HG03280 (cell line): ENCODE results near the gene ZNF664.
A peak's percentile ranks its signal among the peaks of the same experiment; 100 is the strongest.

ENCODE experiments used
- ATAC-seq: cut with Tn5 transposase; IDR thresholded peaks from one replicate; pipeline ENCODE4 v1.9.1; 2021; ENCODE audit warnings: mild to moderate bottlenecking, moderate library complexity; ENCODE audit not compliant: unreplicated experiment

Gene ZNF664

DNA sequence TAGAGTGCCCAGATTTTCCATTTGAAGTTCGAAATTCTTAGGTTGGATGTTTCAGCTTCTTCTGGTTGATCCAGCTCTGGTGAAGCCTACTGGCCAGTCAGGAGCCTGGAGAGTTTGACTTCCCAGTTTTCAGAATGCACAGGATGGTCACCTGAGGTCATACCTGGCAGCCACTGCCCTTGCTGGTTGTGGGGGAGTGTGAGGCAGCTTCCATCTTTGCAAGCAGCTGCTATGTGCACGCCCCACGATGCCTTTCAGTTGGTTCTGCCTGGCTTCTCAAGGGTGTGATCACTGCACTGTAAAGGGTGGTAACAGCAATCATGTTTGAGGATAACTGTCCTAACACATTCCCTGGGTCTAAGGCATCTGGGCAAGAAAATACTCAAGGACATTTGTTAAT, 15.8 kb upstream of the ZNF664 start:
- no peak for ATAC-seq

DNA sequence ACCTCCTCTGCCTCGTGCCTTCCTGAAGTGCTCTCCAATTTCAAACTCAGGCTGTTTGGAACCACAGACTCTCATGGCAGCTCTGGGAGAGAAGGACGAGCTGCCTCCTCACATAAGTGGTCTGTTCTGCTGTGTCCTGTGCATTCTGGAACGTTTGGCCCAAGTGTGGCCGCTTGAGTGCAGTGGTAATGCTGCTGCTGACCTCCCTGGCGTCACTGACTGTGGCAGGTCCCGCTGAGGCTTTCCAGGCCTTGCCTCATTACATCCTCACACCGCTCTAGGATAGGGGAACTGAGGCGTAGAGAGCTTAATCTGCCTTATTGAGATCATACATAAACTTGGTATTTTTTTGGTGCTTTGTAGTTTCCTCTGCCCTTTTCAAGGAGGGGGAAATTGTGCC, 14.6 kb upstream of the ZNF664 start:
- no peak for ATAC-seq

DNA sequence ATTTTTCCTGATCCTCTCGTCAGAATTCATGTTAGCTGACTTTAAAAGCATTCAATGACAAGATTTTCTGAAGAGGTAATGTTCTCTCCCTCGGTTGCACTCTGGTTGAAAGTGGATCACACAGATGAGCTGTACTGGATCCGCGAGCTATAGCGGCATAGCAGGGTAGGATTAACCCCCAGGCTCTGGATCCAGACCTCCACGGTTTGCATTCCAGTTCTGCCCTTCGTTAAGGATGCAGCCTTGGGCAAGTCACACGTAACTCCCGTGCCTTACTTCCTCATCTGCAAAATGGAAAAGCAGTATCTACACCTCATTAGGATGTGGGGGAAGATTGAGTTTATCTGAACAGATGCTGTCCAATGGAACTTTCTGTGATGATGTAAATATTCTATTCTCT, 14.1 kb upstream of the ZNF664 start:
- ATAC-seq = no peak

DNA sequence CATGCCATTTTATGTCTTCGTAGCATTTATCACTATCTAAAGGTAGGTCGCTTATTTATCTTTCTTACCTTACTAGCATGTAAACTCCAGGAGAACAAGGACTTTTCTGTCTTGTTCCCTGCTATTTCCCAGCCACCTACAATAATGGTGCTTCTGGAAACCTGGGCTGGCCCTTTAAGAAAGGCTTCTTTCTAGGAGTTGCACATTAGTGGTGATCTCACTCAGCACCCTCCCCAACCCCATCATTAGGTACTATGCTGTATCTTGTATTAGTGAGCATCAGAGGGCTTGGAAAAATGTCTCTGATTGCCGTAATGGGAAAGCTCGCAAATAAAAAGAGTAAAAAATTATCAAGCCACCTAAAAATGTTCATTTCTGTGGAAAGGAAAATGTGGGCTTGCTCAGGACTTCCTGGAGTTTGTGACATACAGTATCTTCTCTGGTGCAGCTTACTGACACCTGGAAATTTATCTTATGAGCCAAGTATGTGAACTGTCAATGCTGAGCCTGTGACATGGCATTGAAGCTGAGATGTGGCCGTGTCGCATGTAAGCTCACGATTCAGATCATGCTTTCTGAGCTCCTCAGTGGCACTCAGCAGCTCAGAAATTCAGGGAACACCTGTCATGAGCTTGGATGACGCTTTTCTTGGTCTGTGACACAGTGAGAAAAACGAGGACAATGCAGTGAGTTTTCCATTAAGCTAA, 12.8 kb upstream of the ZNF664 start:
- no peak for ATAC-seq

DNA sequence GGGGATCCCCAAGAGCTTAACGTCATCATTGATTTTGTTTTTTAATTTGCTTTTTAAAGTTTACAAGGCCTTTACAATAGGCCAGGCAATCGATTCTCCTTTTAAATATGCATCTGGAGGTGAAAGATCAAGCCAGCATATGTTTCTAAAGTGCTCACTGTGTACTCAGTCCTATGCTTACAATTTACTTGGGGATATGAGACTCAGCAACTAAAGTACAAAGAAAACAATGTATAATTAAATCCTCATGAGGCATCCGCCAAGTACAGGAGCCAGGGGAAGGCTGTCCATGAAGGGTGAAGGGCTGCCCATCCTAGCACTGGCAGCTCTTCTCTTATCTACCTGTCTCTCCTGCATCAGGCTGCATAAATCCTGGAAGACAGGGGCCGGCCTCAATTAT, 12.2 kb upstream of the ZNF664 start:
- ATAC-seq = no peak

DNA sequence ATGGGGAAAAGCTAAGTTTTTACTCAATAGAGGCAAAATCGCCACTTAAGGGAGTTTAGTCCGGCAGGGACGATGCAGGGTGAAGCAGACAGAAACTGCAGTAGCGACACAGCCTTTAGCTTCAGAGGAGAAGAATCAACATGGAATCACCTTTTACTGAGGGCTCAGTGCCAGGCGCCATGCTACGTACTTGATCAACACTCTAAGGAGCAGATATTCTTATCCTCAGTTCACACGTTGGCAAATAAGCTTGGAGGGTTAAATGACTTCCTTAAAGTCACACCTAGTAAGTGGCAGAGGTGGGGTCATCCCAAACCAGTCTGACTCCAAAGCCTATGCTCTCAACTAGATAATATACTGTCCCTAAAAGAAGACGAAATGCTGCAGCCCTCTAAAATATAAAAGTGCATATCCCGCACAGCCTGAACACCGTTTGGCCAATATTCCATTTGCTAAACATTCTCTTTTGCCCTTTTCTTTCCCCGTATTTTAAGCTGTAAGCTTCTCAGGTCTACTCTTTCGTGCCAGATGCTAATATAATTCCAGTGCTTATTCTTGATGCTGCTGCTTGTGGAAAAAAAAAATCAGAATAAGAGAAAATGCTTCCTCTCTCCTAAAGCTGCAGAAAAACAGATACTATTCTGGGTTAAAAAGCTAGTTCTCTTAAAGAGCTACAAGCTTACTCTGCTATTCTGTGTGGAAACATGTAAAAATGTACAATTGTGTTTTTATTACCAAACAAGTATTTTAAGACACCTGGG, 11.2 kb upstream of the ZNF664 start:
- ATAC-seq = no peak

DNA sequence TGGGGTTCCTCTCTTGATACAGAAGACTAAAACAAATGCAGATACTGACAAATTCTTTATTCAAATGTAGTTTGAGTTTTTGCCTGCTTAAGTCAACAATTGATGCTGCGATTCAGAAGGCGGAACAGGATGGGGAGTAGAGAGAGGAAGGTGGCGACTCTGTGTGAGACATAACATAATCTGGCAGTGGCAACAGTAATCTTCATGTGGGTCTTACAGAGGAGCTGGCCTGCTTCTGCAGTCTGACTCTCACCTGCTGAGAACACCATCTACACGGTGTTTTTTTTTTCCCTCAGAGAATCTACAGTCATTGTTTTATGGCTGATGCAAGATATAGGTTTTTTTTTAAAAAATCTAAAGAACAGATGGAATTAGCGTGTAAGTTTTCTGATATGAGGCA, 10.5 kb upstream of the ZNF664 start:
- ATAC-seq = no peak

DNA sequence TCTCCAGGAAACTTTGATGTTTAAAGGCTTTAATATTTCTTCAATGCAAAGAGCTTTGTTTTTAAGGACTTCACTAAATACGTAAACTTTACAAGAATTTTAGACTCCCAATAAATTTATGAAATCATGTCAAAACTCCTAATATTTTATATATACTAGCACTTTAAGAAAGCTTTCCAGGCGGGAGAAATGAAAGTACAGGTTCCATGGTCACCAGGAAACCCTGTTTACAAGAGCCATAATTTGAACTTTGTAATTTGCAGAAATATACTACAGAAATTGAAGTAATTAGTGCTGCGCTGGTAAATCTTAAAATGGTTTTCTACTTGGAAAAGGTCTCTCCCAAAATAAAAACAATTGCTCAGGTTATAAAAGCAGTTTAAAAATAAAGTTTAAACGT, 9.2 kb upstream of the ZNF664 start:
- no peak for ATAC-seq

DNA sequence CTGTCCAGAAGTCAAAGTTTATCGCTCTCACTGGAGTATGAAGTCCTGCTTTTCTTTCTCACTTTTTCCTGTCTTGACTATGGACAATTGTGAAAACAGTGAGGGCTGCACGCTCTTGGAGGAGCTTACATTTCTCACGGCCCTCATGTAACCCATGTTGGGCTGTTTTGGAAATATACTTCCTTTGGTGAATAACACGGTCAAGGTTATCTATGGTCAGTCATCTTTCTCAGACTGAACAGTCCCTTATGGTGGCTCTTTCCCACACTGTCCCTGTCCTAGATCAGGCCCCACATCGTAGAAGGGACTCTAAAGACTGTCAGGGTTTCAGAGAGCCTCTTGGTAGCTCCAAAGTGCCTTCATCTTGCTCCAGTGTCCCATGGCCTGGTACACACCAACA, 7.6 kb upstream of the ZNF664 start:
- ATAC-seq = no peak

DNA sequence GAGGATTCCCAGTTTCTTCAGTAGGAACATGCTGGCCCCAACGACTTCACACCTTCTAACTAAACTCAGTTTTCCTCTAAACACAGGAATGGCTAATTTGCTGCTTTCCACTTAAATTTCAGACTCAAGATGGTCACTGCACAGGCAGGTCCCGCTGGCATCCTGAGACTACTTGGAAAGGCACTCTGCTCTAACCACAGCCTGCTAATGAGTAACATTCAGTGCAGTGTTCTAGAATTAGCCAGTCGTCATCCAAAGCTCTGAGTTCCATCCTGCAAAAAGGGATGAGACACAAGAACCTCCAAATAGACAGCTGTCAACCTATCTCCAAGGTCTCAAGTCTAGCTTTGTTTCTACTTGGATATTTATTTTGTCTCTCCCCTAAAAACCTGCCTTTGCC, 6.4 kb upstream of the ZNF664 start:
- ATAC-seq = no peak

DNA sequence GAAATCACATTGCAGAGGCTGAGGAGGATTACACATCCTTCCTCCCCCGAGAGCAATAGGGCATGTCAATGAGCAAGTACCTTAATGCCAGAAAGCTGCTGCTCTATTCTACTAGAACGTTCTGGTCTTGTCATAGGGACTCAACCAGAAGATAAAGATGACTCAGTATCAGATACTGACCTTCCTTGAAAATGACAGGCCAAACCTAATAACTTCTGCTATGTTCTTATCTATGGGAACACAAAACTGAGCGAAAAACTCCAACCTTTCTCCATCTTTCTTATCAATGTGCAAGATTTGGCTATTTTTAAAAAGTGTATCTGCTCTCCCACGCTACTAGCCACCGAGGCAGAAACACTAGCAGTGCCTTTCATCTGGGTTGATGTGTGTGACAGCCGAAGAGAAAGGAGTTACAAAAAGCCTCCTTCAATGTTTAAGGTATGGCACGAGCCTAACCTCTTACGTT, 5.9 kb upstream of the ZNF664 start:
- ATAC-seq = no peak

DNA sequence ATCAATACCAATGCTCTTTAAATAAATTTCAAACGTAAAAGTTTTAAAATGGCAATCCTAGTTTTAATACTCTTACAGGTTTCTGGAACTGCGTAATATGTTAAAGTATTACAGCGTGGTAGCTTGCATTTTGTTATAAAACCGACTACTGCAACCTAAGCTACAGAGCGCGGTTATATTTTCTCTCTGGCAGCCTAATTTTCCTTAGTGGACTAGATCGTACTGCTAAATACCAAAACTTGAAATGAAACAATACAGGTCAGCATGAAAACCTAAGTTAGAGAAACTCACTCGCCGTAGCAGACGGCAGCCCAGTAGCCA, 1.6 kb upstream of the ZNF664 start:
- no peak for ATAC-seq

DNA sequence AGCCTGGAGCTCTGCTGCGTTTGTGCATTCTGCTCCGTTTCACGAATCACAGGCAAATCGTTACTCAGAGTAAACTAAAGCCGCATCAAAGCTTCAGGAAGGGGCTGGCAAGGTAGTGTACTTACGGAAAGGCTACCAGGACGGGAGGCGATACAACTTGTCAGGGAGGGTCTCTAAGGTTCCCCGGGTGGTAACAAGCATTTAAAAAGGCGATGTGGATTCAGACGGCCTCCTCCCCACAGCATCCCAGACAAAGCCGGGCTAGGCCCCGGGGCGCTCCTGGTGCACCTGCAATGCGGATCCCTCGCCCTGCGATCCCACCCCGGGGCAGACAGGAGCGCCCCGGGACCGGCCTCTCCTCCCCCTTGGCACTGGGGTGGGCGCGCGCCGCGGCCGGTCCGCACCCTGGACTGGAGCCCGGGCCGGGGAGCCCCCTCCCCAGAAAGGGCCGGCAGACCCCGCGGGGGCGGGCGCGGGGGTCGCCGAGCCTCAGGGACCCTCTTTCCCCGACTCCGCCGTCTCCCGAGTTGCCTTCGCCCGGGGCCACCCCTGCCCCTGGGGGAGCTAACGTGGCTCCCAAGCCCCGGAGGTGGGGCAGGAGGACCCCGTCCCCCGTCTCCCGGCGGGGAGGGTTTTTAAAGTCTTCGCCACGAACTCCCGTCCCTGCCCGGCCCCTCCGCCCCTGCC, 1.1 kb upstream of the ZNF664 start:
- ATAC-seq = peak; percentile 10

DNA sequence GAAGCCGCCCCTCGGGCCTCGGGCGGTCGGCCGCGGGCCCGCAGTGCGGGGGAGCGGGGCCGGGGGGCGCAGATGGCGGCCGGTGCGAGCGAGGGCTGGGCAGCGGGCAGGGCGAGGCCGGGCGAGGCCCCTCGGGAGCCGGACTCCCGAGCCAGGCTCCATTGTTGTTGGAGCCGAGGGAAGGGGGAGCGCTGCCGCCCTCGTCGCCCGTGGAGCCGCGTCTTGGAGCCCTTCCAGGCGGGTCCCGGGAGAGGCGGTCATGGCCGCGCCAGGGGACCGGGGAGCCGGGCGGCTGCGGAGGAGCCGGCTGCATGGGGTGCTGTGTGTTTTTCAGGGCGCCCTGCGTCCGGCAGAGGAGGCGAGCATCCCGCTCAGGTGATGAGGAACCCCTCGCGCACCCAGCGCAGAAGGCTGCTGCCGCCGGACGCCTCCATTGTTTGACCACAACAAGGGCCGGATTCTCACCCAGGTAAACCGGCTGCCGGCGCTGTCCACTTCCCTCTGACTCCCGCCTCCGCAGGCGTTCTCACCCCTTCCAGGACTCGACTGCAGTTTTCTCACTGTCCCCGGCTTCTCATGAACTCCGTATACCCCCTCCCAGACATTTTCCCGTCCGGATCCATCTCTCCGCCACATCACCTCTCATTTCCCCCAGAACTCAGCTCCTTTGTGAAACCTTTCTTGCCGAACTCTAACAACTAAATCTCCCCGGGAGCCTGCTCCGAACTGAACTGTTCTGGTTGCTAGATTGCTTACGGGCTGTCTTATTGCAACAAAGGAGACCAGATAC, 732 bp downstream of the ZNF664 start:
- peak; percentile 7 for ATAC-seq

DNA sequence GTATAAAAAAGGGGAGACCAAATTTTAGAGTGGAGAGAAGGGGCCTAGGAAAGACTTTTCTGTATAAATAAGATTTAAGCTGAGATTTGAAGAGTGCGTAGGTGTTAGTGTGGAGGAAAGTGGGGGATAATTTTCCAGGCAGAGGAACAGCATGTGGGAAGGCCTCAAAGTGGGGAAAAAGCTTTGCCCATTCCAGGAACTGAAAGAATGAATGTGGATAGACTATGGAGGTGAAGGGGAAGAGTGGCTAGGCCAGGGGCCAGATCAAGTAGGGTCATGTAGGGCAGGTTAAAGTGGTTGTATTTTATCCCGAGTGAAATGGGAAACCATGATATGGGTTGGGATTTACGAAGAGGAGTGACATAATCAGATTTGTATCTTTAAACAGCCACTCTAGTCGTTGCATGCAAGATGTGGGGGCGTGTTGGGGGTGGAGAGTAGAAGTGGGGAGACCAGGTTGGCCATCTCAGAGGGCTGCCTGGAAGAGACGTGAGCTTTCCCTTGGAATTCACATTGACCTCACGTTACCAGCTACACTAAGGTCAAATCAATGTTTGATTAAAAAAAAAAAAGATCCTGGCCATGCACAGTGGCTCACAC, 3.3 kb downstream of the ZNF664 start:
- ATAC-seq = no peak

DNA sequence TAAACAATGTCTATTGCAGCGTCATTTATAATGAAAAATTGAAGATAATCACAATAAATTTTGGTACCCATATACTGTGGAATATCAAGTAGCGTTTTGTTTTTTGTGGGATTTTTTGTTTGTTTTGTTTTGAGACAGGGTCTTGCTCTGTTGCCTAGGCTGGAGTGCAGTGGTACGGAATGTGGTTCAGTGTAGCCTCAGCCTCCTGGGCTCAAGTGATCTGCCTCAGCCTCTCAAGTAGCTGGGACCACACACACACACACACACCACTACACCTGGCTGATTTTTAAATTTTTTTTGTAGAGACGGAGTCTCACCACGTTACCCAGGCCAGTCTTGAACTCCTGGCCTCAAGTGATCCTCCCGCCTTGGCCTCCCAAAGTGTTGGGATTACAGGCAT, 6.6 kb downstream of the ZNF664 start:
- ATAC-seq = no peak

DNA sequence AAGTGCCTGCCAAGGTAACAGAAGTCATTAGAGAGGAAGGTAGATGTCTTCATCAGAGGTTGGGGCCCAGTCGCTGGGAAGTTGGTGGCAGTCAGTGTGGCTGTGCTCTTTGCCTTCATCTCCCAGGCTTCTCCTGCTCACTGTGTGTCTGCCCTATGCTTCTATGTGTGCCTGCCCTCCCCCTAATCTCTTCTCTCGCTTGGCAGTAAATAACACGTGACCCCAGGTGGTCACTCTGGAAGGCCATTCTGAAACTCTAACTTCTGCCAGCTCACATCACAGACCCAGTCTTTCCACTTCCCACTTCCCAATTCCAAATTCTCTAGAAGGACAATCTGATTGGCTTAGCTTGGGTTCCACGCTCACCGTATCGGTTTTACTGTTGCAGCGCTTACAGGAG, 9.3 kb downstream of the ZNF664 start:
- ATAC-seq = no peak

DNA sequence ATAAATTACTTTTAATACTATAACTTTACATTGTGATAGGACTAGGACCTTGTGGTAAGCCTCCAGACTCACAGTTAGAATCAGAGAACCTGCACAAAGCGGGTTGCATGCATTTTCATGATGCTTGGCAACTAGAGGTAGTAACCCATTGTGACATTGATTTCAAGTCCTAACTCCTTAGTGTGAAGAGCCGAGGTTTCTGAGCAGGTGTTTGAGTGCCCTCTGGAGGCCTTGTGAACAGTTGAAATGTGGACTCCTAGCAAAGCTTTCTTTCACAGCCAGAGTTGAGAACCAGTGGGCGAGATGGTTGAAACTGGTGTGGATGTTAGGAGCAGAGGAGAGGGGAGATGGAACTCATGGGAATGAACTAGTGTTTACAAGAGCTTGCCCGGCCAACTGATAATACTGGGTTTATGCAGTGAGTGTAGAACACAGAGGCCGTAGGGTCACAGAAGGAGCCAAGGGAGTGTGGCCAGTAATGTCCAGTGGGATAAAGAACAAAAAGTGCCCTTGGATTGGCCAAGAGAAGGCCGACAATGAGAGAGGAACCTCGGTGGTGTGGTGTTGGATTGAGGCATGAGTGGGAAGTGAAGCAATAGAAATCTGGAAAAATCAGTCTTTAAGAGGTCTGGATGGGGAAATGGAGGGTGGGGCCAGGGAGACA, 10.9 kb downstream of the ZNF664 start:
- no peak for ATAC-seq

DNA sequence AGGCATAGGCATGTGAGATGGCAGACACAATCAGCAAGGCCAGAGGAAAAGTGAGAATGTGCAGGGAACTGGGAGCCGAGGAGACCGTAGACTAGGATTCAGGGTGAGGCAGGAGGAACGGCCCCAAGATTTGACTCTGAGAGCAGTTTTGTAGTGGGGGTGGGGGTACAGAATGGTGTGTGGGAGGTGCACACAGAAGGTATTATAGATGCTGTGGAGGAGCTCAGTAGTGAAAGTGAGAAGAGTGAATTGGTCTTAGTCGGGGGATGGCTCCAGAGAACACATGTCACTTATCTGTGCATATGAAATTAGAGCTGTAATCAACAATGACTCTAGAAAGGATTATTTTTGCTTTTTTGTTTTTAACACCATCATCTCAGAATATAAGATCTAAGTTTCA, 11.9 kb downstream of the ZNF664 start:
- ATAC-seq = no peak

DNA sequence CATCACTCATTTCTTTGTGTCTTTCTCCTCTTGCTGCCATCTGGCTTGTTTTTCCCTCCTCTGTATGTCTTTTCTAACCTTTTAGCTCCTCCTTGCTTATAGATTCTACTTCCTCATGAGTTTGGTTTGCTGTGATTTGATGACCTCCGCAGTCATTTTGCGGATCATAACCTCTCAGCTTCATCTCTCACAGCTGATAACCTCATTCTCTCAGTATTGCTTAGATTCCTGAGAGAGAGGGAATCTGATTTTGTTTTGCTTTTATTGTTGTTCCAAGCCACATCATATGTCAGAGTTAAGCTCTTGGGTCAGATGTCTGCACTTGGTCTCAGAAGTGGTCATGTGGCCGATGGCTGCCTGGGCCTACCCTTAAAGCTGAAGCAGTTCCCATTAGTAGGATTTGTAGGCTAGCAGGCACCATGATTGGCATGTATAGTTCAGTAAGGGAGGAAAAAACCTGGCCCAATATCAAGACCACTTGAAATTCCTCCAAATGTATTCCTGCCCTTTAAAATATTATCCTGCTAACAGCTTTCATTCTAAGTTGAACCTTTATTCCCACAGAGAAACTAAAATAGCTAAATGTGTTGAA, 13.5 kb downstream of the ZNF664 start:
- ATAC-seq = no peak
